Activated T-helper 1 cell treated with anti-CD3 and anti-CD28 coated beads, Interleukin-12 subunit alpha, Interleukin-12 subunit beta, Interleukin-2, Interleukin-4 antibody, amounts not matched to agents 30 ng/mL and 10 ng/mL and 1 ng/mL, durations not matched to agents 14 hours and 24 hours and 36 hours (primary cell): ENCODE measurements around the gene SRCIN1. TPM values are rescaled to one million over a fixed set of nuclear protein-coding genes. Genes with fewer than 3 reads are reported as not detected.

Experiments
- DNase-seq: peaks from one replicate; pipeline ENCODE4 v3.0.0; 2021; ENCODE audit warnings: low spot score
- H3K27ac Mint-ChIP-seq: one replicate; pipeline ENCODE4 v1.8.0; 2021; ENCODE audit warnings: mild to moderate bottlenecking, mixed read lengths
- H3K27me3 Mint-ChIP-seq: one replicate; pipeline ENCODE4 v1.8.0; 2022; ENCODE audit warnings: mild to moderate bottlenecking, moderate library complexity, mixed read lengths; ENCODE audit not compliant: insufficient read depth
- H3K36me3 Mint-ChIP-seq: one replicate; pipeline ENCODE4 v1.8.0; 2021; ENCODE audit warnings: low read depth, mixed read lengths
- H3K4me1 Mint-ChIP-seq: one replicate; pipeline ENCODE4 v1.8.0; 2021; ENCODE audit warnings: low read depth, mixed read lengths
- H3K4me3 Mint-ChIP-seq: one replicate; pipeline ENCODE4 v1.8.0; 2021; ENCODE audit warnings: mild to moderate bottlenecking, moderate library complexity, mixed read lengths
- H3K9me3 Mint-ChIP-seq: one replicate; pipeline ENCODE4 v1.8.0; 2021; ENCODE audit warnings: mixed read lengths
- intact Hi-C: fragments of 100-400 bp; cut with micrococcal nuclease; formaldehyde crosslinking; loops from one replicate; pipeline ENCODE4 v1.15.1; 2024
- total RNA-seq: library from RNA; stranded (reverse); gene quantifications from 2 replicates; pipeline ENCODE4 v1.2.3, GENCODE V29; 2022

Gene SRCIN1
- total RNA-seq, 1 donor from 2014 or later: 0.44 TPM

DNA sequence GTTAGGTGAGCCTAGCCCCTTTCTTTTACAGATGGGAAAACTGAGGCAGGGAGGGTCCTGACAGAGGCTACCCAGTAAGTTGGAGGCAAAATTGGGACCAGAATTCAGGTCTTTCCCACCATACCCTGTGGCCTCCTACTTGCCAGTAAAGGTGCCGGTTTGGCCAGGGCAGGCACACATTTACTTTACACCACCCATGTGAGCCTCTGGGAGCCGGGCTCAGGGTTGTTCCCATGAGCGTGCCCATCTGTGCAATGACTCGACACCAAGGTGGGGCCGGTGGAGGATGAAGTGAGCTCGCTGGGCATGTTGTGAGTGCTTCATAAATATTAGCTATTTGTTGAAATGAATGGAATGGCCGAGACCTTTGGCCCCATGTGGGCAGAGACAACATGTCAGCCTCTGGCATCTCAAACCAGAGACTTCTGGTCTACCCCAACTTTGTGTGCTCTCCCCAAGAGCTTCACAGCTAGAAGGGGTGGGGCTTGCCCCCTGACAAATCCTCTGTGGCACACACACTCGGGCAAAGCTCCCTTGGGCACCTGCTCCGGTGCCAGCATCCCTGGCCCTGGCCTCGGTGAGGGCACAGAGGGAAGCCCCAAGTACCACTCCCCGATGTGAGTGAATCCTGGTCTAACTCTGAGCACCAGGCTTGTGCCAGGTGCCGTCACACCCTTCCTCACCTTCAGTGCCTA is 60.1 kb downstream of the SRCIN1 start:
- H3K9me3 Mint-ChIP-seq: no peaks in the 10 kb centered on the region
- no peak overlapping the region for H3K4me3 Mint-ChIP-seq
- H3K36me3 Mint-ChIP-seq: no peaks in the 10 kb centered on the region
- no peaks in the 10 kb centered on the region for H3K27me3 Mint-ChIP-seq
- DNase-seq: no peak
- intact Hi-C loops: no loop called here
- no peak overlapping the region for H3K27ac Mint-ChIP-seq
- H3K4me1 Mint-ChIP-seq: no peaks in the 10 kb centered on the region

DNA sequence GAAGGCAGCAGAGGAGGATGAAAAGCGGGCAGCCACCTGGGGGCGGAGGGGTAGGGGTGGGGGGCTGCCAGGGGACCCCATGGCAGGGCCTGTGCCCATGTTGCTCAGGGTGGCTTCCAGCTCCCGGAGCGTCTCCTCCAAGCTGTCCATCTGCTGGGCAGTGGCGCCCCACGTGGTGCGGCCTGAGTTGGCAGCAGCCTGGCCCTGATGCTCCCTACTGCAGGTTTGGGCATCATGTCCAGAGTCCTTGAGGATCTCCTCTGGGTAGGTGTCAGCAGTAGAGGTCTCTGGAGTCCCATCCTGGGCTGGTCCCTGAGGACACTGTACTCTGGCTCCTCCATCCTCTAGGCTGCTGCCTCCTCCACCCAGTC is 60.9 kb downstream of the SRCIN1 start:
- intact Hi-C loops: no loop called here
- no peaks in the 10 kb centered on the region for H3K27me3 Mint-ChIP-seq
- H3K4me1 Mint-ChIP-seq: no peaks in the 10 kb centered on the region
- DNase-seq: no peak
- H3K9me3 Mint-ChIP-seq: no peaks in the 10 kb centered on the region
- H3K36me3 Mint-ChIP-seq: no peaks in the 10 kb centered on the region
- H3K27ac Mint-ChIP-seq: no peak overlapping the region
- H3K4me3 Mint-ChIP-seq: no peak overlapping the region

- no peaks in the 10 kb centered on the region for H3K27me3 Mint-ChIP-seq
- no peaks in the 10 kb centered on the region for H3K9me3 Mint-ChIP-seq
- H3K36me3 Mint-ChIP-seq: no peaks in the 10 kb centered on the region
- no peak overlapping the region for H3K4me3 Mint-ChIP-seq
- intact Hi-C loops: no loop called here
- DNase-seq: no peak
- H3K27ac Mint-ChIP-seq: no peak overlapping the region
- no peaks in the 10 kb centered on the region for H3K4me1 Mint-ChIP-seq
Observed at GRCh38 chr17:38544175-38544838, 61.4 kb downstream of the SRCIN1 start.

DNA sequence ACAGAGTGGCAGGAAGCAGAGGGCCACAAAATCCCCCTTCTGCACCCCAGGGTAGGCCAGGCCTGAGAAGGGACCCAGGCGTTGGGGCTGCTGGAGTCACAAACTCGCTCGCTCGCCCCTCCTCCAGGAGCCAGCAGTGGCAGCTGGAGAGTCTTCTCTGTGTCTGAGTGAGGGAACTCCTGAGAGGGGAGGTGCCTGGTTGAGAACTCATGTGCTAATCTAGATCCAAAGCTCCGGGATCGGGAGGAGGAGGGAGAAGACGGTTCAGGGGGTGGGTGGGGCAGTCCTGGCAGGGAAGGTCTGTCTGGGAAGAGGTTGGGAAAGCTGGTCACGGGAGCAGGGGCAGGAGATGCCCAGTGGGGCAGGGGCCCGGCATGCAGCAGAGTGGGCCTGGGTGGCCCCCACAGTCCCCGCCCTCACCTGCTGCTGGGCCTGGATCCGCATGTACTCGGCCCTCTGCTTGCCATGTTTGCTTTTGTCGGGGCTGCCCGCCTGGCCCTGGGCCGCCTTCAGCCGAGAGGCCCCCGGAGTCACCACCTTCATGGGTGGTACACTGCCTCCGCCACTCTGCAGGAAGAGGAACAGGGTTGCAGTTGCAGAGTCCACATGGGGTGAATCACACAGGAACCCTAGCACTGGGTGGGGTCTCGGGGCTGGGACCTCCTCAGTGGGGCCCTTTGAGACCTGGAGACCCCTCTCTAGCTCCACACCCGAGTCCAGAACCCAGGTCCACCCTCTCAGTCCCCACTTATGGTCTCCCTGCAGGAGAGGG is 62.2 kb downstream of the SRCIN1 start:
- H3K4me3 Mint-ChIP-seq: no peak overlapping the region

GRCh38 chr17:38542286-38542685 is 63.5 kb downstream of the SRCIN1 start:
- Mint-ChIP-seq H3K4me1 (no peaks in the 10 kb centered on the region), H3K36me3 (no peaks in the 10 kb centered on the region), H3K27ac (no peak overlapping the region), H3K27me3 (no peaks in the 10 kb centered on the region), H3K9me3 (no peaks in the 10 kb centered on the region), H3K4me3 (no peak overlapping the region)
- no peak for DNase-seq
- intact Hi-C loops: no loop called here

More for the DNA sequence above, 62.2 kb downstream of the SRCIN1 start:
- Mint-ChIP-seq H3K27ac (no peak overlapping the region), H3K36me3 (no peaks in the 10 kb centered on the region), H3K9me3 (no peaks in the 10 kb centered on the region), H3K27me3 (no peaks in the 10 kb centered on the region), H3K4me1 (no peaks in the 10 kb centered on the region)
- DNase-seq: no peak
- intact Hi-C loops: no loop called here

DNA sequence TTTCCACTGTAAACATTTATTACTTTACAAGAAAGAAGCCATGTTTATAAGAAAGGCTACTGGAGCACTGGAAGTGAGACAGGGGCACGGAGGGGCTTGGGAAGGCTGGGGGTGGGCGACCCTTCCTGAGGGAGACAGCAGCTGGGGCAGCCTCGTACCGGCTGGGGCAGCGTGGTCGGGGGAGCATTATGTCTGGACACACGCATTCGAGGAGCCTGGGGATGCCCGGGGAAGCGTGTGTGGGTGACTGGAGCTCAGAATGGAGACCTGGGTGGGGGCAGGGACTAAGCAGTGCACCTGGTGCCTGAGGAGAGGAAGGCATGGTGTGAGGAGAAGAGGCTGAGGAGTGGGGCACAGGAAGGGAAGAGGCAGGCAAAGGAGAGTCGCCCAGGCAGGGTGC is 64.5 kb downstream of the SRCIN1 start:
- intact Hi-C loops: no loop called here
- Mint-ChIP-seq H3K27ac (no peak overlapping the region), H3K9me3 (no peaks in the 10 kb centered on the region), H3K4me1 (no peaks in the 10 kb centered on the region), H3K4me3 (no peak overlapping the region), H3K36me3 (no peaks in the 10 kb centered on the region), H3K27me3 (peaks cover 3% of the 10 kb centered on the region)
- no peak for DNase-seq

- no peak overlapping the region for H3K27ac Mint-ChIP-seq
- H3K9me3 Mint-ChIP-seq: no peaks in the 10 kb centered on the region
- DNase-seq: no peak
- H3K4me3 Mint-ChIP-seq: no peak overlapping the region
- intact Hi-C loops: no loop called here
- H3K36me3 Mint-ChIP-seq: no peaks in the 10 kb centered on the region
- peaks cover 9% of the 10 kb centered on the region for H3K27me3 Mint-ChIP-seq
- H3K4me1 Mint-ChIP-seq: no peaks in the 10 kb centered on the region
Observed at GRCh38 chr17:38540514-38541045, 65.2 kb downstream of the SRCIN1 start.

GRCh38 chr17:38539386-38539785 is 66.4 kb downstream of the SRCIN1 start:
- DNase-seq: no peak
- Mint-ChIP-seq H3K4me1 (no peaks in the 10 kb centered on the region), H3K27ac (no peak overlapping the region), H3K9me3 (no peaks in the 10 kb centered on the region), H3K4me3 (no peak overlapping the region), H3K36me3 (no peaks in the 10 kb centered on the region), H3K27me3 (peaks cover 12% of the 10 kb centered on the region)
- intact Hi-C loops: no loop called here

DNA sequence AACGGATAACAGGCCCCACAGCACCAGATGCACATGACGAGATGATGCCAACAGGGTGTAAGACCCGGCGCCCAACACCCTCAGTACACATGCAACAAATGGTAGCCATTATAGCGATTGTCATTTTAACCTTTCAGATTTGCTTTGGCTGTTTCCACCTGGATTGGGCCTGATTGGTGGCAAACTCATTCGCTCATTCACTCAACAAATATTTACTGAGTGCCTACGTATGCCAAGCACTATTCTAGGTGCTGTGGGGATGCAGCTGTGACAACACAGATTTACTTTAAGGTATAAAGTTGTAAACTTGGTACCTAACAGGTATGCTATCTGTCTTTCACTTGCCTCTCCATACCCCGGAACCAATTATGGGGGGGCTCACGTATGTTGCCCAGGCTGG is 66.8 kb downstream of the SRCIN1 start:
- intact Hi-C loops: no loop called here
- H3K4me1 Mint-ChIP-seq: no peaks in the 10 kb centered on the region
- peaks cover 16% of the 10 kb centered on the region for H3K27me3 Mint-ChIP-seq
- DNase-seq: no peak
- no peak overlapping the region for H3K4me3 Mint-ChIP-seq
- H3K27ac Mint-ChIP-seq: no peak overlapping the region
- H3K36me3 Mint-ChIP-seq: no peaks in the 10 kb centered on the region
- H3K9me3 Mint-ChIP-seq: no peaks in the 10 kb centered on the region

- Mint-ChIP-seq H3K27ac (no peak overlapping the region), H3K4me1 (no peaks in the 10 kb centered on the region), H3K4me3 (no peak overlapping the region), H3K9me3 (no peaks in the 10 kb centered on the region), H3K36me3 (no peaks in the 10 kb centered on the region), H3K27me3 (peaks cover 18% of the 10 kb centered on the region)
- intact Hi-C loops: loop anchor here (2.0 kb wide), 1 partner anchor 44 kb away; no protein-coding TSS in a partner anchor
- DNase-seq: no peak
Observed at GRCh38 chr17:38536661-38537060, 69.1 kb downstream of the SRCIN1 start.

DNA sequence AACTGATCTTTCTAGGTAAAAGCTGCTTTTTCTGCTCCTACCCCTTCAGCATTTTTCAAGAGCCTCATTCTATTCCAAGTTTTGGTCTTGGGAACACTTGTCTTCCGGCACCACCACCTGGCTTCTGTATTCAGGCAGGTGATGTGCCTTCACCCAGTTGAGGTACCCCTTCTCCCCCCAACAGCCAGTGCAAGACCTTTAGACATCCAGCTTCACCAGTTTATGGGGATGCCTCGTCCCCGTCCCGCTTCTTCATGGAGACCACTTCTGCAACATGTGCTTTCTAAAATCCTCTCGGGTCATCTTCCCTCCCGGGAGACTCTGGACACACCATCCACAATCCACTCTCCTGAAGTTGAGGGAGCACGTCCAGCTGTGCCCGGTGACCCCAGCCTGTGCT is 69.9 kb downstream of the SRCIN1 start:
- Mint-ChIP-seq H3K9me3 (no peaks in the 10 kb centered on the region), H3K27me3 (peaks cover 18% of the 10 kb centered on the region), H3K4me3 (no peak overlapping the region), H3K36me3 (no peaks in the 10 kb centered on the region), H3K4me1 (no peaks in the 10 kb centered on the region), H3K27ac (no peak overlapping the region)
- DNase-seq: no peak
- intact Hi-C loops: loop anchor here (2.0 kb wide), 1 partner anchor 43 kb away; no protein-coding TSS in a partner anchor

GRCh38 chr17:38534498-38534885 is 71.3 kb downstream of the SRCIN1 start:
- H3K4me1 Mint-ChIP-seq: no peaks in the 10 kb centered on the region
- no peak overlapping the region for H3K4me3 Mint-ChIP-seq
- H3K36me3 Mint-ChIP-seq: no peaks in the 10 kb centered on the region
- H3K9me3 Mint-ChIP-seq: no peaks in the 10 kb centered on the region
- peaks cover 20% of the 10 kb centered on the region for H3K27me3 Mint-ChIP-seq
- no peak overlapping the region for H3K27ac Mint-ChIP-seq
- DNase-seq: no peak
- intact Hi-C loops: no loop called here
